HCT116 (cell line): ENCODE data around the gene NOD1. TPM values are rescaled to one million over a fixed set of nuclear protein-coding genes. Genes with fewer than 3 reads are reported as not detected.

ENCODE experiments used
- ATAC-seq: fragments of 200-7000 bp; cut with Tn5 transposase; 2 replicates; pipeline ENCODE4 v1.9.1; 2020; ENCODE audit warnings: mild to moderate bottlenecking, moderate library complexity
- BruUV-seq: library from RNA; stranded (reverse); fragments of 400-500 nt; replicated peaks from 2 replicates; lab custom pipeline; 2021; lab: Mats Ljungman, UMichigan
- CTCF ChIA-PET: fragments of 300-600 bp; sonication (Branson Sonifier 250); formaldehyde crosslinking; loops from one replicate; lab custom pipeline; 2021; ENCODE audit warnings: antibody characterized with exemption; lab: Charles Lee
- POLR2A ChIA-PET: fragments of 300-600, 350-600 bp; sonication (Branson Sonifier 250); formaldehyde crosslinking; loops from one replicate; lab custom pipeline; 2021; ENCODE audit warnings: antibody characterized with exemption; lab: Charles Lee
- RAD21 ChIA-PET, 2 experiments: fragments of 300-600 bp; sonication (Branson Sonifier 250); formaldehyde crosslinking; loops; one replicate each; lab custom pipeline; 2023; ENCODE audit warnings: low total read pairs in 2 of 2; ENCODE audit not compliant: uncharacterized antibody in 2 of 2, unreplicated experiment in 2 of 2, low non-redundant PET in 1 of 2; lab: Charles Lee
- DNase-seq: peaks from one replicate; pipeline ENCODE4 v3.0.0-alpha.2; 2010; ENCODE audit warnings: low read depth, low spot score
- H2AFZ ChIP-seq: fragments of 200-600 bp; shearing (Covaris generic), sonication (generic); 2 replicates; pipeline ENCODE4 v1.6.1; 2017; ENCODE audit warnings: low read depth, mixed run types, mixed read lengths, antibody characterized with exemption, low read length; ENCODE audit not compliant: poor library complexity, severe bottlenecking
- H3K27ac ChIP-seq: 2 replicates; pipeline ENCODE4 v1.5.1; 2012; ENCODE audit warnings: low read depth, low read length
- H3K27me3 ChIP-seq: fragments of 200-600 bp; sonication (generic); 2 replicates; pipeline ENCODE4 v1.6.1; 2016; ENCODE audit warnings: mixed run types, low read length, mixed read lengths; ENCODE audit not compliant: insufficient read depth
- H3K36me3 ChIP-seq, 2 experiments: fragments of 200-500 bp in 1 of 2; fragments of 200-600 bp in 1 of 2; sonication (Bioruptor generic) in 1 of 2; sonication (generic) in 1 of 2; 2 replicates each; pipeline versions ENCODE4 v1.5.1 to v1.6.1; 2014 to 2016; ENCODE audit warnings: low read length in 2 of 2, inconsistent platforms in 1 of 2, mixed read lengths in 1 of 2, mixed run types in 1 of 2; ENCODE audit not compliant: insufficient read depth in 2 of 2, control insufficient read depth in 1 of 2
- H3K4me1 ChIP-seq, 2 experiments: fragments of 200-600 bp in 1 of 2; sonication (generic) in 1 of 2; 2 replicates each; pipeline versions ENCODE4 v1.5.1 to v1.6.1; 2012 to 2017; ENCODE audit warnings: low read length in 2 of 2, inconsistent platforms in 1 of 2, mild to moderate bottlenecking in 1 of 2, mixed read lengths in 1 of 2, mixed run types in 1 of 2, moderate library complexity in 1 of 2; ENCODE audit not compliant: insufficient read depth in 2 of 2, control insufficient read depth in 1 of 2
- H3K4me2 ChIP-seq: fragments of 200-600 bp; sonication (generic); 2 replicates; pipeline ENCODE4 v1.6.1; 2017; ENCODE audit warnings: mixed run types, low read length, mixed read lengths
- H3K4me3 ChIP-seq, 2 experiments: fragments of 200-600 bp in 1 of 2; sonication (generic) in 1 of 2; replicated peaks in 1 of 2; 2 replicates each; pipeline ENCODE4 v1.5.1; 2011 to 2016; ENCODE audit warnings: low read length in 2 of 2, control low read depth in 1 of 2, low read depth in 1 of 2, mild to moderate bottlenecking in 1 of 2, mixed read lengths in 1 of 2, mixed run types in 1 of 2
- H3K79me2 ChIP-seq: fragments of 200-600 bp; sonication (generic); 2 replicates; pipeline ENCODE4 v1.6.1; 2017; ENCODE audit warnings: mild to moderate bottlenecking, mixed run types, low read length, moderate library complexity, mixed read lengths; ENCODE audit not compliant: insufficient read depth
- H3K9ac ChIP-seq: fragments of 200-600 bp; sonication (generic); 2 replicates; pipeline ENCODE4 v1.6.1; 2016; ENCODE audit warnings: low read length, mixed read lengths
- H3K9me2 ChIP-seq: fragments of 200-600 bp; sonication (generic), shearing (Covaris generic); 2 replicates; pipeline ENCODE4 v1.6.1; 2017; ENCODE audit warnings: mixed run types, mild to moderate bottlenecking, moderate library complexity; ENCODE audit not compliant: insufficient read depth
- H3K9me3 ChIP-seq, 2 experiments: fragments of 200-500 bp in 1 of 2; fragments of 200-600 bp in 1 of 2; sonication (Bioruptor generic) in 1 of 2; sonication (generic) in 1 of 2; 2 replicates each; pipeline ENCODE4 v1.6.1; 2014 to 2017; ENCODE audit warnings: low read length in 2 of 2, mixed read lengths in 2 of 2, inconsistent platforms in 1 of 2, low read depth in 1 of 2, mild to moderate bottlenecking in 1 of 2, mixed run types in 1 of 2, moderate library complexity in 1 of 2; ENCODE audit not compliant: control insufficient read depth in 1 of 2, insufficient read depth in 1 of 2
- H4K20me1 ChIP-seq: fragments of 200-600 bp; sonication (generic), shearing (Covaris generic); 2 replicates; pipeline ENCODE4 v1.6.1; 2017; ENCODE audit warnings: mixed run types, mild to moderate bottlenecking, moderate library complexity; ENCODE audit not compliant: insufficient read depth
- CTCF ChIP-seq, 3 experiments: fragments of 200-600 bp in 1 of 3; sonication (generic) in 1 of 3; IDR thresholded peaks in 2 of 3; conservative IDR thresholded peaks in 1 of 3; 2 replicates each; pipeline ENCODE4 v1.5.1; 2012 to 2017; ENCODE audit warnings: low read depth in 2 of 3, low read length in 2 of 3, antibody characterized with exemption in 1 of 3, borderline replicate concordance in 1 of 3, control low read depth in 1 of 3, mild to moderate bottlenecking in 1 of 3, mixed read lengths in 1 of 3, mixed run types in 1 of 3, moderate library complexity in 1 of 3; ENCODE audit not compliant: insufficient read depth in 1 of 3
- EGR1 ChIP-seq: IDR thresholded peaks from 2 replicates; pipeline ENCODE4 v1.6.1; 2012; ENCODE audit warnings: low read depth
- EZH2 ChIP-seq: fragments of 200-600 bp; sonication (generic); IDR thresholded peaks from 2 replicates; pipeline ENCODE4 v1.6.1; 2017; ENCODE audit warnings: antibody characterized with exemption, mixed run types
- MAX ChIP-seq: IDR thresholded peaks from 2 replicates; pipeline ENCODE4 v1.6.1; 2012
- SP1 ChIP-seq: IDR thresholded peaks from 2 replicates; pipeline ENCODE4 v1.6.1; 2012; ENCODE audit warnings: low read depth
- TCF7L2 ChIP-seq: IDR thresholded peaks from 2 replicates; pipeline ENCODE4 v1.7.0; 2011; ENCODE audit warnings: borderline replicate concordance, inconsistent platforms; ENCODE audit not compliant: insufficient read depth, insufficient read length; ENCODE audit errors: extremely low read depth
- ZNF274 ChIP-seq: fragments of 200-500 bp; sonication (Bioruptor generic); IDR thresholded peaks from 2 replicates; pipeline ENCODE4 v1.6.1; 2014; ENCODE audit warnings: mild to moderate bottlenecking, low read depth, low read length, inconsistent platforms
- intact Hi-C: fragments of 100-400 bp; cut with micrococcal nuclease; formaldehyde crosslinking; loops from 2 replicates; pipeline ENCODE4 v1.10.0; 2022
- total RNA-seq: library from RNA; stranded (reverse); gene quantifications from one replicate; pipeline ENCODE4 v1.2.1, GENCODE V29; 2021; ENCODE audit not compliant: unreplicated experiment

Gene NOD1
- total RNA-seq, 1 experiment from 2014 or later: 5.9 TPM

- no peak for ATAC-seq
- POLR2A ChIA-PET: no interaction called here
- no TSS peak for BruUV-seq
- H3K9me3 ChIP-seq: no peaks in the 10 kb centered on the region
- CTCF ChIA-PET: no interaction called here
- no peak overlapping the region for H3K4me3 ChIP-seq
- no peaks in the 10 kb centered on the region; a peak in 1 of 4 replicates for H3K4me1 ChIP-seq
- H3K27ac ChIP-seq: no peak overlapping the region
- no peaks in the 10 kb centered on the region for H3K79me2 ChIP-seq
- intact Hi-C loops: no loop called here
- no peak for TF ChIP-seq MAX
- TF ChIP-seq SP1: no peak
- no peak for TF ChIP-seq CTCF (IDR thresholded peaks at IDR 0.05 in 2 of 3, conservative IDR thresholded peaks at IDR 0.05 in 1 of 3; ENCODE audit: borderline replicate concordance in 1 of 3, insufficient read depth in 1 of 3, low read depth in 2 of 3, low read length in 2 of 3)
- no peak for TF ChIP-seq EGR1
- TF ChIP-seq EZH2: no peak
- no peak for TF ChIP-seq TCF7L2
- no peak for TF ChIP-seq ZNF274
- no peaks in the 10 kb centered on the region for H4K20me1 ChIP-seq
- RAD21 ChIA-PET: no interaction called here
- no peak overlapping the region for H3K9ac ChIP-seq
- H2AFZ ChIP-seq: no peak overlapping the region
- no peak overlapping the region for H3K4me2 ChIP-seq
- no peaks in the 10 kb centered on the region for H3K27me3 ChIP-seq
- H3K9me2 ChIP-seq: no peaks in the 10 kb centered on the region
- H3K36me3 ChIP-seq: no peaks in the 10 kb centered on the region
- no peak for DNase-seq
These were observed 35.2 kb upstream of the NOD1 start for GRCh38 chr7:30513762-30514161.
